Measurements from ENCODE around the gene GIGYF2.
"Not testable (repeated sequence)": the region's sequence is repeated elsewhere in the genome, so short reads cannot be mapped to it uniquely, and the experiment has no call there.

GIGYF2 gene

GRCh38 chr2:232697059-232697806, at the start of gene GIGYF2:
TSS of gene GIGYF2 (plus strand) at chr2:232697331. CDS start at chr2:232735198, 37,867 bp downstream.
- DNase-seq = peak; percentile 77

GRCh38 chr2:232649033-232649432, 48.1 kb upstream of the GIGYF2 start:
- DNase-seq = no peak

GRCh38 chr2:232652505-232652851, 44.7 kb upstream of the GIGYF2 start:
- no peak for DNase-seq

- no peak for DNase-seq
These were observed 43.7 kb upstream of the GIGYF2 start for GRCh38 chr2:232653441-232653840.

GRCh38 chr2:232655392-232655791, 41.7 kb upstream of the GIGYF2 start:
- DNase-seq = no peak

GRCh38 chr2:232658217-232658785, 38.8 kb upstream of the GIGYF2 start:
- DNase-seq = no peak

- DNase-seq = no peak
These were observed 37.8 kb upstream of the GIGYF2 start for GRCh38 chr2:232659359-232659758.

- DNase-seq = no peak
These were observed 34.5 kb upstream of the GIGYF2 start for GRCh38 chr2:232662486-232663260.

GRCh38 chr2:232666051-232666805, 30.9 kb upstream of the GIGYF2 start:
- DNase-seq = no peak

- peak; percentile 38 for DNase-seq
These were observed 29.0 kb upstream of the GIGYF2 start for GRCh38 chr2:232667989-232668583.

GRCh38 chr2:232668805-232669444, 28.2 kb upstream of the GIGYF2 start:
- no peak for DNase-seq

- DNase-seq = no peak
These were observed 24.5 kb upstream of the GIGYF2 start for GRCh38 chr2:232672588-232672987.

GRCh38 chr2:232674491-232674890, 22.6 kb upstream of the GIGYF2 start:
- DNase-seq = no peak

GRCh38 chr2:232675381-232675780, 21.8 kb upstream of the GIGYF2 start:
- no peak for DNase-seq

- no peak for DNase-seq
These were observed 17.1 kb upstream of the GIGYF2 start for GRCh38 chr2:232680006-232680405.

- DNase-seq = no peak
These were observed 15.6 kb upstream of the GIGYF2 start for GRCh38 chr2:232681527-232681926.

- no peak for DNase-seq
These were observed 13.8 kb upstream of the GIGYF2 start for GRCh38 chr2:232683368-232683767.

- not testable (repeated sequence) for DNase-seq
These were observed 11.7 kb upstream of the GIGYF2 start for GRCh38 chr2:232685391-232685790.

- no peak for DNase-seq
These were observed 9.6 kb upstream of the GIGYF2 start for GRCh38 chr2:232687382-232688160.

- DNase-seq = no peak
These were observed 8.9 kb upstream of the GIGYF2 start for GRCh38 chr2:232688201-232688600.

- DNase-seq = peak; percentile 49
These were observed 7.8 kb upstream of the GIGYF2 start for GRCh38 chr2:232689152-232689910.
